Stimulated activated CD8-positive, alpha-beta memory T cell treated with anti-CD3 and anti-CD28 coated beads, Interleukin-4, amount 100 ng/mL, for 48 hours (primary cell): ENCODE data around the gene OBSL1.

ENCODE experiments used
- DNase-seq: peaks from one replicate; pipeline ENCODE4 v3.0.0-alpha.2; 2020

The OBSL1 gene

DNA sequence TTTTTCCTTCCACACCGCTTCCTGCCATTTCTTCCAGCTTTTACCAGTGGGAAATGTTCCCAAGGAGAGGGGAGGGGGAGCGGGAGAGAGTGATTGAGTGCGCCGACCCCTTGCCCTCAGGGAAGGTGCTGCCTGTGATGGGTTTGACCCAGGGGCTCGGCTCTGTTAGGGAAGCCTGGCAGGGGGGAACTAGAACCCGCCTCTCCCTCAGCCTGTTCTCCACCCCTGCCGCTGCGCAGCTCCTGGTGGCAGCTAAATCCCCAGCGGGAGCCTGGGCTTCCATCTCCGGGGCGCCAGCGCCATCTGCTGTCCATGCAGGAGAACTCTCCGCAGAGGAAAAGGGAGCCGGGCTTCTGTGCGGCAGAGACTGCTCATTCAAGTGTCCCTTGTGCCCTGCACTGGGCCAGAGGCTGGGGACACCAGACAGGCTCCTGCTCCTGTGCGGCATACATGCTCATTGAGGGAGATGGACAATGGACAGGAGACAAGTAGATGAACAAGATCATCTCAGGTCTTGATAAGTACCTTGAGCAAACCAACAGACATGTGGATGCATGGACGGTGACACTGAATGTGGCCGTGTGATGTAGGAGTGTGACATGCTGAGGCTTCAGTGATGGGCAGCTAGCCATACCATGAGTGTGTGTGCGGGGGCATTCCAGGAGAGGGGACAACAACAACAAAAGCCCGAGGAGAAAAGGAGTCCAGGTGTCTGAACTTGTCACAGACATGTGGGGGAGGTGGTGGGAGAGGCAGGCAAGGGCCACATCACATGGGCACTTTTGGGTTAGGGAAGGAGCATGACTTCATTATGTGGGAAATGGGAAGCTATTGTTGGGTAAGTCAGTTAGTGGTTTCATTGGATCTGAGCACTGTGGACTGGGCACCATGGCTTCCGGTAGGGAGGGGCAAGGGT, 41.0 kb downstream of the OBSL1 start:
- DNase-seq: peak; percentile 93

DNA sequence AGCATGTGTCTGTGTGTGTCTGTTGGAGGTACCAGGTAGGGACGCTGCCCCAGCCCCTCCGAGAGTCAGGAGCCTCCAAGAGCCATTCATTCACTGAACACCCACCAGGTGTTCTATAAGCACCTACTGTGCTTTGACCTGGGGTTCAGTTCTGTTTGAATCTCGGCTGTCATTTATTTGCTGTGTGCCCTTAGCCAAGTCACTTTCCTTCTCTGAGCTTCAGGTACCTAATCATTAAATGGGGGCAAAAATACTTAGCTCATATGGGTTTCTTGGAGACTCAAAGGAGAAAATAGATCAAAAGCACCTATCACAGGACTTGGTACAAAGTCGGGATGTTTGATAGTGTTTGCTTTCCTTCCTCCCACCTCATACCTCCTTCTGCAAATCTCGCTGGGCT, 43.9 kb downstream of the OBSL1 start:
- DNase-seq: no peak

DNA sequence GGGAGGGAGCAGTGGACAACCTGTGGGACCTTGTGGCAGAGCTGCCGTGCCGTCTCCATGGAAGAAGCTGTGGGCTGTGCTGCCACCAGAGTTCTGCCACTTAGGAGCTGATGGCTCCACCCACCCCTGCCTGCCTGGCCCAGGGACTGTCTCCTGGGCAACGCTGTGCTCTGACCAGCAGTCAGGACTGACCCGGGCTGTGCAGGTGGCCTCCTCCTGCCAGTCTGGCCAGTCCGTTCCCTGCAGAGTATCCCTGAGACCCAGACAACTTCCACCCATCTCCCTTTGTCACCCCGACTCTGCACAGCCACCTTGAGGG, 44.3 kb downstream of the OBSL1 start:
- no peak for DNase-seq

DNA sequence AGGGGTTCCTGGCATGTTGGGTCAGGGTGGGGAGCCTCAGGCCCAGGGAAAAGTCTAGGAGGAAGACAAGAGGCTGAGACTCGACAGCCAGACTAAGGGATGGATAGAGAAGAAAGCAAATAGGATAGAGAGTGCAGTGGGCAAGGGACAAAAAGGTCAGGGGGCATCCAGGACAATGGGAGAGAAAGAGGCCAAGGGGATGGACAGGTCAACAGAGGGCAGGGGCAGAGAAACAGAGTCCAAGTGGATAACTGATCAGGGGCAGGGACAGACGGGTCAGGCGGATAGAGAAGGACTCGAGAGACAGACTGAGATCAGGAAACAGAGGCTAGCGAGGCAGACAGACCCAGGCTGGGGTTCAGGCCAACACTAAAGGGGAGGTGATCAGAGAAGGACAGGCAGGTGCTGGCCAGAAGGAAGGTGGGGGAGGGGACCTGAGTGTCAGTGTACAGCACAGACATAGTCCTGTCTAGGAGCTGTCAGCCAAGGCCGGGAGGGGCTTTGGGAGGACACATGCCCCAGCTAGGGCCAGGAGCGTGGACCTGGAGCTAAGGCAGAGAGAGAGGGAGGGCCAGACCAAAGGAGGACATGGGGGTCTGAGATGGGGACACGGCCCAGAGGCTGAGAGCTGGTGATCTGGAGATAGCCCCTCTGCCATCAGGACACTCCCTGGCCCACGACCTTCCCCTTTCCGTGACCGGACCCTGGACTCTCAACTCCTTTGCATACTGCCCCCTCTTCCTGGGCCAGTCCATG, 44.8 kb downstream of the OBSL1 start:
- DNase-seq: no peak

DNA sequence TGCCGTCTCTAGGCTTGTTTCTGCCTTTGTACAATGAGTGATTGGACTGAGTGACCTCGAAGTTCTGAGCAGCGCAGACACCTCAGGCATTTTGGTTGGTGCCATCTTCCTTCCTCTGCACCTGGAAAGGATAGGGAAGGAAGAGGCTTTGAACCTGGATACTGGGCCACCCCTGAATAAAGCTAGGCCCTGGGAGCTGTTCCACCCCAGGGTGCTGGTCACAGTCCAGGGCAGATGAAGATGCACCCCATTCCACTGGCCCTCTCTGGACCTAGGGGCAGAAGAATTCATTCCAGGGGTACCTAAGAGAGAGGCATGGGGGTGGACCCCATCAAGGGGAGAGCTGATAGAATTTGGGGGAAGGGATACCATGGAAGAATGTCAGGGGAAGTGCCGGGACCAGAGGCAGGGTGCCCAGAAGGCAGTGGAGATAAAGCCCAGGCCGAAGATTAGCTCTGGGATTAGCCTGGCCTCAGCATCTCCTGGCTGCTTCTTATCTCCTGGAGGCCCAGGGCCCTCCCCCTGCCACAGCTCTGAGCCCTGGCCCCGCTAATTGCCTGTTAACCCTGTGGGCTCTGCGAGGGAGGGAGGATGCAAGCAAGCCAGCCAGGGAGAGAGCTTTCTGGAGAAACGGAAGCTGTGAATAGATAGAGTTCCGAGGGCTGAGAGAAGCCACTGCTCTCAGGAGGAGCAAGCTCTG, 45.7 kb downstream of the OBSL1 start:
- DNase-seq: no peak

DNA sequence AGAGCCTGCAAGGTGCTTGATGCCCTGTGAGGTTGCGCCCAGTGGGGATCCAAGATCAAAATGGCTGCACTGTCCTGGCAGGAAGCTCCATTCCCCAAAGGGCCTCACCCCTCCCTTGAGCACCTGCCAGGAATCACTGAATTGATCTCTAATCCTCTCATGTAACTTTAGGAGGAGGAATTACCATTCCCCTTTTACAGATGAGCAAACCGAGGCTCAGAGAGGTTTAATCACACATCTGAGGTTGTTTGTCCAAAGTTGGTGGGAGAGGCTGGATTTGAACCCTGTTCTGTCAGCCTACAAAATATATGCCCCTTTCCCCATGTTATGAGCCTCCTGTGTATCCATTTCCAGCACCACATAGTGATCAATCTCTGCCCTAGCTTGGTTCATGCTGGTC, 46.5 kb downstream of the OBSL1 start:
- DNase-seq: no peak

DNA sequence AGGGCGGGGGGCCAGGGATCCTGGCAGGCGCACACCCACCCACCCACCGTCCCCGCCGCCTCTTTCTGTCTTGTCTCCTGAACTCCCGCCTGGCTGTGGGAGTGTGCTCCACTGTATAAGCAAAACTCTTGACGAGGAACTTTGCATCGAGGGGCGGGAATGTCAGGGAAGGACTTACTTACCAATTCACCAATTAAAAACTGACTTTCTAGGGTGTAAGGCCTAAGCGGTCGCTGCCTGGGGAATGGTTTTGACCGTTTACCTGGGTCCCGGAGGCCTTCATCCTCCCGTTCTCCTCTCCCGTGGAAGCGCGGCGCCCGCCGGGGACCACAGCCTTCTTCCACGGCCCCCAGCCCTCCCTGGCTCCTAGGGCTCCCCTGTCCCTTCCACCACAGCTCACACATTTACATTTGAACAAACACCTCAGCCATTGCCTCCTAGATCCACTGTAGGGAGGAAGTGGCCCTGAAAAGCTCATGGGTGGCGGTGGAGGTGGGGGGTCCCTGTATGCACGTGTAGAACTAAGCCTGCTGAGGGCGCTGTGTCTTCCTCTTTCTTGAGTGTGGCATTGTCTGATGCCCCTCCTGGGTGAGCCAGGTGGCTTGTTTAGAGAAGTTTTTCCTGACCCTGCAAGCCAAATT, 48.2 kb downstream of the OBSL1 start:
- DNase-seq: no peak

DNA sequence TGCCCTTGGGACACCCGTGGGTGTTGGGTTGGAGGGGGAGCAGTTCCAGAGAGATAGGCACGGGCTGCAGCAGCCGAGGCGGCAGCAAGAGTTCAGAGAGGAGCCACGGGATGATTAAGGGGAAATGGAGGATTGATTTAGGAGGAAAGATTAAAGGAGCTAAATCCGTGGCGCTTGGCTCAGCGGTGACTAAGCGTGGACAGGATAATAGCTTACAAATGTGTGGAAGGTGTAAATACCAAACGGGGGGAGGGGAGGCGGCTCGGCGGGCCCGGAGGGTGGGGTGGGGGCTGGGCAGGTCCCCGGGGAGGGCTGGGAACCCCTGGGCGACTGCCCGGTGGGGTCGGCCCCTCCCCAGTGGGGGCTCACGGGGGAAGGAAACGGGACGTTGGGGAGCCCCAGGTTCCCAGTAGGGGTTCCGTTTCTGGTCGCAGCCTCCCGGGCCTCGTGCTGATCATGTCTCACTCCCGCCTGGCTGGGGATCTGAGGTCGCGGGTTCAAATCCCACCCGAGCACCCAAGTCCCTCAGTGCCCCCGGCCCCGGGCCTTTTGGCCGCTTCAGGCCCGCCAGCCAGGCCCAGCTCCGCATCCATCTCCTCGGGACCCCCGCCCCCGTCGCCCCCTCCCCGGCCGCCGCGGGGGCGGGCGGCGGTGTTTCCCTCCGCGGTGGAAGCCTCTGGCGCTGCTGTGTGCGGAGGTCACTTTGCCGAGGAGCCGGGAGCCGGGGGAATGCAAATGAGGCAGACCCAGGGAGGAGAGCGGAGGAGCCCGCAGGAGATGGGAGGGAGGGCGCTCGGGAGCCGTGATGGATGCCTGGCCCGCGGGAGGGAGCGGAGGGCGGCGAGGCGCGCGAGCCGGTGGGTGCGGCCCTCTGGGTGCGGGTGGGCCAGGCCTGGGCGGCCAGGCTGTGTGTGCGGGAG, 49.0 kb downstream of the OBSL1 start:
- no peak for DNase-seq

DNA sequence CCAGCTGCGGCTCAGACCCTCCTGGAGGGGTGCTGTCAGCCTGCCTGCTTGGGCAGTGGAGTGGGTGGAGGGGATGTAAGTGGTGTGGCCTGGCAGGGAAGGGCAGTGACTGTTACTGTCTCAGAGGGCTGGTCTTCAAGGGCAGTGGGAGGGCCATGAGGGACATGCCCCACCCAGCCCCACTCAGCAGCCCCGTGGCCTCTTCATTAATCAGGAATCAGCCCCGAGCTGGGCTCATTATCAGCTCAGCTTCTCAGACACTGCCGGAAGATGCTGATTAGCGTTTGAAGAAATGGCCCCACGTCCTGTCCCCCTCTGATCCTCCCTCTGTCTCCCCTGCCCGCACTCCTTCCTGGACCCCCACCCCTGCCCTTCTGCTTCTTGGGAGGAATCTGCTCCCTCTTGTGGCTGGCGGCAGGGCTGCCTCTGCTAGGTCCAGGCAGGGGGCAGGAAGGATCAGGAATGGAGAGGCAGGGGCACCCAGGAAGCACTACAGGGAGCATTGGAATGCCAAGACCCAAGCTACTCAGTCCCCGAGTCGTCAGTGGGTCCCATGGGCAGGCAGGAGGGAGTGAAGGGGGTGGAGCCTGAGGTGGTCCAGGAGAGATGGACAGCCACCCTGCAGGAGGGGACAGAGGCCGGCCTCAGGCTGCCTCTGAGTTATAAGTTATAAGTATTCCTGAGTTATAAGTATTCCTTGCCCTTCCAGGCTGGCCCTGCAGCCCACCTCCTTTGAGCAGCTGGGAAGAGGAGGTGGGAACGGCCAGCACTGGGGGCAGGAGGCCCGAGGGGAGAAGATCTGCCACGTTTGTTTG, 50.1 kb downstream of the OBSL1 start:
- DNase-seq: no peak

DNA sequence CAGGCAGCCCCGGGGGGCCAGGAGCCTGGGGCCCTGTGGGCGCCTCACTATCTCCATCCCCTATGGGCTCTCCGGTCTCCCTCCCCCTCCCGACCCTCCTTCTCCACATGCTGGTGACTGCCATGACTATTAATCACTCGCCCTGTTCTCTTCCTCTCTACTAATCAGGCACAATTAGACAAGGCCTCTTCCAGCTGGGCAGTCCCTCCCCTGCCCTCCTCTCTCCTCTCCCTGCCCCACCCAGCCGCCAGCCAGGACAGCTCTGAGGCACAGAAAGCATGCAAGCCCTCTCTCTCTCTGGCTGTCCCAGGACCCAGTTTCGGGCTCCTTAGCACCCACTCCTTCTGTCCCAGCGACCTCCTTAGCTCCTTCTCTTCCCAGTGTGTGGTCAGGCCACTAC, 51.3 kb downstream of the OBSL1 start:
- DNase-seq: no peak

DNA sequence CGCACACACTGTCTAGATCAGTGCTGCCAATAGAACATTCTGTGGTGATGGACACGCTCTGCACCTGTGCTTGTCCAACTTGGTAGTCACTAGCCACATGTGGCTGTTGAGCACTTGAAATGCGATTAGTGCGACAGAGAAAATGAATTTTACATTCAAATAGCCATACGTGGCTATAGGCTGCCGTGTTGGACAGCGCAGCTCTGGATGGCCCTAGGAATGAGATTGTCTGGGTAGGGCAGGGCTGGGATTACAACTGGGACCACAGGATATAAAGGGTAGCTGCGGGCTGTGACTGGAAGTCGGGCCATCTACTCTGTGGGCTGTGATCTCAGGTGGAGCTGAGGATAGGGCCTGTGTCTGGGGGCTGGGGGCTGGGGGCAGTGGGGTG, 51.8 kb downstream of the OBSL1 start:
- no peak for DNase-seq

DNA sequence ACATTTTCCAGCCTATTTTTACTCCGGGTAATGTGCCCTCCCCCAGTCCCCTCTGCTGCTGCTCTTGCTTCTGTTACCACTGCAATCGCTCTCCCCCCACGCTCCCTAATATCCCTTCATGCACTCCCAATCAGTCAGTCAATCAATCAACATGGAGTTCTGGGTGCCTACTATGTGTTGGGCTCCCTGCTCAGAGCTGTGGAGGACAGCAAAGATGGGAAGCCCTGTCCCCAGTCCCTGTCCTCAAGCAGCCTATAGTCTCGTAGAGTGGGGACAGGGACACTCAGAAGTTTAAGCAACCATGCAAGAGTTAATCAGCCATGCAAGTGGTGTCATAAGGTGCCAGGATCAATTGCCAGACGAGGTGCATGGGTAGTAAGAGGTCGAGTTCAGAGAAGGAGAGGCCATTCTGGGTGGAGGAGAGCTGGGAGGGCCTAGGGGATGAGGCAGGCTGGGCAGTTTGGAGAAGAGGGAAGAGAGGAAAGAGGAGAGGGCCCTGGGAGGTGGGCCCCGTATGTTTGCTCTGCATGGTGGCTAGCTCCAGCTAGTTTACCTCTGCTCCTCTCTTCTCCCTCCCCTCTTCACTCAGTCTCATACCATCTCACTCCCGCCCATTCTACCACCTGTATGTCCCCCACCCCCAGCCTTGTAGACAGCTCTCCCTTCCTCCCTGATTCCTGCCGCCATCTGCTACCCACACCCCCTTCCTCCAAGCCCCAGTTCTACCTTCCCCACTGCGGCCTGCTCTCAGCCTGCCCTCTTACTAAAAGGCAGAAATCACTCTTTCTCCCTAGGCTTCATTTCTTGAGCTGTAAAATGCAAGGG, 53.2 kb downstream of the OBSL1 start:
- DNase-seq: no peak

DNA sequence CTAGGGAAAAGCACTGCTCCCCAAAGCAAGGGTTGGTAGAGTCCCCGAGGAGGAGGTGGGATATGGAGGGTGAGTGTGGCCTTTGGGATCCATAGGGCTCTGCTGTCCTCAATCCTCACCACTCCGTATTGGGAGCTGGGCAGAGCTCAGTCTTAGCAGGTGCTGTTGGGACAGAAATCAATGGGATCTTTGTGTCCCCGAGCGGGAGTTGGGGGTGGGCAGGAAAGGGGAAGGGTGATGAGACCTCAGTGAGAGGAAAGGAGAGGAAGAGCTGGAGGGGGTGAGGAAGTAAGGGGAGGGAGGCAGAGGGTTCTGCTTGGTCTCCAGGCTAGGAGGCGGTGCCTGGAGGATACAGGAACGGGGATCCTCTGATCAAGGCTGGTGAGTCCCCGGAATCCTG, 54.5 kb downstream of the OBSL1 start:
- no peak for DNase-seq

DNA sequence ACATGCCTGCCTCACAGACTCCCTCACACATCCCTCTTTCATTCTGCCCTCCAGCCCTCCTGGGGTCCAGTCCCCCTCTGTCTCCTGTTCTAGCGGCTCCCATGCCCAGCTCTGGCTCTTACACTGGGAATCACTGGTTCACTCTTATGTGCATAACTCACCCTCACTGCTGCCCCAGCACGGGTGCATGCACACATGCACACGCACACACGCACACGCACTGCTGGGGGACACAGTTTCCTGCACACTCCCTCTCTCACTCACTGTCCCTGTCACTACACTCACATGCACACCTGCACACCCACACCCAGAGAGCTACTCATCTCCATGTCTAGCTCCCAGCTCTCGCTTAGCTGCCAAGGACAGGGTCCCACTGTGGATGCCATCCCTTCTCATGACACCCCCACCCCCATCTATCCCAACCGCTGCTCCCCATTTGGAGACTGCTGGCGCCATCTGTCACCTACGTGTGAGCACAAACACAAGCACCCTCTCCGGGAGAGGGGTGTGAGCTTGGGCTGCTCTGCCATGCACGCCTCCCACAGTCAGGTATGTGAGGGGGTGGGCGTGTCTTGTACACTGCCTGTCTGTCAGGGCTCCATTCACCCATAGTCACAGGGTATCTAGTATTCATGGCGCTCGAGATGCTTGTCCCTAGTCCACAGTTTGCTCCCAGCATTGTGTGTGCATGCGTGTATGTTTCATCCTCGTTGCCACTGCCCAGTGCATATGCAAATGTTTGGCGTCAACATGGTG, 55.3 kb downstream of the OBSL1 start:
- DNase-seq: no peak

DNA sequence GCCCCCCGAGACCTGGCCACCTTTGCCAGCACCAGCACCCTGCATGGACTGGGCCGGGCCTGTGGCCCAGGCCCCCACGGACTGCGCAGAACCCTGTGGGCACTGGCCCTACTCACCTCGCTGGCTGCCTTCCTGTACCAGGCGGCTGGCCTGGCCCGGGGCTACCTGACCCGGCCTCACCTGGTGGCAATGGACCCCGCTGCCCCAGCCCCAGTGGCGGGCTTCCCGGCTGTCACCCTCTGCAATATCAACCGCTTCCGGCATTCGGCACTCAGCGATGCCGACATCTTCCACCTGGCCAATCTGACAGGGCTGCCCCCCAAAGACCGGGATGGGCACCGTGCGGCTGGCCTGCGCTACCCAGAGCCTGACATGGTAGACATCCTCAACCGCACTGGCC, 56.5 kb downstream of the OBSL1 start:
- DNase-seq: no peak

DNA sequence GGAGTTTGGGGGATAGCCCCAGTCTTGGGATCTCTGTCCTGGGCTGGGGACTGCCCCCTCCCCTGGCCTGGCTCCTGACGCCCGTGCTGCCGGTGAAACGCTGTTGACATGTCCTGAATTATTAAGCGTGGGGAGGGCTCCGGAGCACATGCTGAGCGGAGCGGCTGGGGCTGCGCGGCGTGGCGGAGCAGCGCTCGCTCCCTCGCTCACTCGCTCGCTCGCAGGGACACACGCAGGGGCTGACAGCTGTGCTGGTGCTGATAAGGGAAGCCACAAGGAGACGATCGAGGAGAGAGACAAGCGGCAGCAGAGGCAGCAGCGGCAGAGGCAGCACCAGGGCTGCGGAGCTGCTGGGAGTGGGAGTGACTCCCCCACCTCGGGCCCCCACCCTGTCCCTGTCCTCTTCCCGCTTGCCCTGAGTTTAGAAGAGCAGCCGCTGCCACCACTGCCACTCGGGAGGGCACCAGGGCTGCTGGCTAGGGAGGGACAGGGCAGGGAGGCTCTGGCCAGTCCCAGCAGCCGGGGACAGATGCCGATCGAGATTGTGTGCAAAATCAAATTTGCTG, 57.1 kb downstream of the OBSL1 start, which contains the start of gene ASIC4:
Gene ASIC4 (plus strand): TSS at position 287 of the 566 bp plus-strand sequence. CDS start 243 bp downstream, at position 530.
- DNase-seq: no peak

DNA sequence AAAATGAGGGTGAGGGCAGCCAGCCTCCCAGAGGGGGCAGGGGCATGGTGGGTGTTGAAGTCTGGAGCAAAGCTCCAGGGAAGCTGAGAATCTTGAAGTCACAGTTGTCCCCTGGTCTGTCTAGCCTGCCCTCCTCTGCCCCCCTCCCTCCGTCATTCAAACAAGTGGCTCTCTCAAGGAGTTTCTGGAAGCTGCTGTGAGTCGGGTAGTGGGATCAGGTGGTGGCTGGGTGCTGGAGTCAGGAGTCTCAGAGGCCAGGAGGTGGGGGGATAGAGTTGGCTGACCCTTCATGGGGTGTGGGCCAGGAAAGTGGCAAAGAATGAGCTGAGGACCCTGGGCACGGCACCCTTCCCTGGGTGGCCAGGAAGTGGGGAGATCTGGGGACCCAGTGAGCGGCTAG, 57.6 kb downstream of the OBSL1 start:
- no peak for DNase-seq

DNA sequence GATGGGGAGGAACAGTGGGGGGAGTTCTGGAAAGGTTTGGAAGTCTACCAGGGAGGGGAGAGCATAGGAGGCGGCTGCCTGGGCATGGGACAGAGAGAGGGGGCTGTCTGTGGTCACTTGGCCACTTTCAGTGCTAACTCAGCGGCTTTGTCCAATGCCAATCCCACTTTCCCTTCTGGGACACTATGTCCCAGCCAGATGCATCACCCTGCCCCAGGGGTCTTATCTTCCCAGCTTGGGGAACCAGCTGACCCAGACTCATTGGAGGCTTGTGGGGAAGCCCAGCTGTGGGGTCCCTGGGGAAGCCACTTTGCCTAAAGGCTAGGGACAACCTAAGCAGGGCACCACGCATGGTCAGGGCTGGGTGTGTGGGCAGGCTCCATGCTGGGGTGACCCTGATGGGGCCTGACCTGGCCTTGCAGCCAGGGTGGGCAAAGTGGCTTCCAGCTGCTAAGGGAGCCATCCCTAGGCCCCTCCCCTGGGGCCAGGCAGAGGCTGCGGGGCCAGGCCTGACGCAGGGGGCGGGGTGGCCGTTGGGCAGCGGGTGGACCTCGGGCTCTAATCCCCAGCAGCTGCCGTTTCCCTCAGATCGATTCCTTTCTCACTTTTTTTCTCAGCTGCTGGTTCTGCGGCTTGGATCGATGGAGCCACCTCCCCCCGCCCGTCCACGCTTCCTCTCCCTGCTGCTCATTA, 58.7 kb downstream of the OBSL1 start:
- no peak for DNase-seq
